ENCODE measurements around the gene ZBTB20. TPM values are rescaled to one million over a fixed set of nuclear protein-coding genes. Genes with fewer than 3 reads are reported as not detected.

The ZBTB20 gene
- total RNA-seq, 2 donors from 2014 or later: 112 to 120 TPM

- TF ChIP-seq CTCF (IDR thresholded peaks at IDR 0.05): no peak
- Histone ChIP-seq H3K27me3 (replicated peaks; ENCODE audit: insufficient read depth) (no peaks in the 10 kb centered on the region), H3K36me3 (no peaks in the 10 kb centered on the region), H3K4me3 (peak overlapping the region; percentile 57), H3K9me3 (no peaks in the 10 kb centered on the region), H3K27ac (peak overlapping the region; percentile 52 to 57), H3K4me1 (ENCODE audit: control insufficient read depth in 1 of 2, low read depth in 2 of 2) (peaks cover 9 to 45% of the 10 kb centered on the region in 2 donors)
- ATAC-seq (ENCODE audit: insufficient number of reproducible peaks, low FRiP score, low read depth) (no peak), DNase-seq (ENCODE audit: low spot score) (no peak)
Measured at GRCh38 chr3:114451561-114452018, 695.5 kb downstream of the ZBTB20 start.

GRCh38 chr3:114451051-114451451, 696.0 kb downstream of the ZBTB20 start:
- H3K36me3 ChIP-seq: no peaks in the 10 kb centered on the region
- no peak for TF ChIP-seq CTCF (IDR thresholded peaks at IDR 0.05)
- no peaks in the 10 kb centered on the region for H3K27me3 ChIP-seq (replicated peaks; ENCODE audit: insufficient read depth)
- DNase-seq (ENCODE audit: low spot score): no peak
- peaks cover 9 to 50% of the 10 kb centered on the region in 2 donors for H3K4me1 ChIP-seq (ENCODE audit: control insufficient read depth in 1 of 2, low read depth in 2 of 2)
- peak overlapping the region in 1 of 2 donors; percentile 52 for H3K27ac ChIP-seq
- no peak for ATAC-seq (ENCODE audit: insufficient number of reproducible peaks, low FRiP score, low read depth)
- no peaks in the 10 kb centered on the region for H3K9me3 ChIP-seq
- peak overlapping the region; percentile 57 for H3K4me3 ChIP-seq

- H3K4me3 ChIP-seq: no peak overlapping the region
- no peak overlapping the region for H3K27ac ChIP-seq
- H3K4me1 ChIP-seq (ENCODE audit: control insufficient read depth in 1 of 2, low read depth in 2 of 2): peaks cover 9 to 42% of the 10 kb centered on the region in 2 donors
- H3K27me3 ChIP-seq (replicated peaks; ENCODE audit: insufficient read depth): no peaks in the 10 kb centered on the region
- no peaks in the 10 kb centered on the region for H3K9me3 ChIP-seq
- no peaks in the 10 kb centered on the region for H3K36me3 ChIP-seq
- DNase-seq (ENCODE audit: low spot score) (no peak), ATAC-seq (ENCODE audit: insufficient number of reproducible peaks, low FRiP score, low read depth) (no peak)
- no peak for TF ChIP-seq CTCF (IDR thresholded peaks at IDR 0.05)
Measured at GRCh38 chr3:114450008-114450596, 697.0 kb downstream of the ZBTB20 start.

DNA sequence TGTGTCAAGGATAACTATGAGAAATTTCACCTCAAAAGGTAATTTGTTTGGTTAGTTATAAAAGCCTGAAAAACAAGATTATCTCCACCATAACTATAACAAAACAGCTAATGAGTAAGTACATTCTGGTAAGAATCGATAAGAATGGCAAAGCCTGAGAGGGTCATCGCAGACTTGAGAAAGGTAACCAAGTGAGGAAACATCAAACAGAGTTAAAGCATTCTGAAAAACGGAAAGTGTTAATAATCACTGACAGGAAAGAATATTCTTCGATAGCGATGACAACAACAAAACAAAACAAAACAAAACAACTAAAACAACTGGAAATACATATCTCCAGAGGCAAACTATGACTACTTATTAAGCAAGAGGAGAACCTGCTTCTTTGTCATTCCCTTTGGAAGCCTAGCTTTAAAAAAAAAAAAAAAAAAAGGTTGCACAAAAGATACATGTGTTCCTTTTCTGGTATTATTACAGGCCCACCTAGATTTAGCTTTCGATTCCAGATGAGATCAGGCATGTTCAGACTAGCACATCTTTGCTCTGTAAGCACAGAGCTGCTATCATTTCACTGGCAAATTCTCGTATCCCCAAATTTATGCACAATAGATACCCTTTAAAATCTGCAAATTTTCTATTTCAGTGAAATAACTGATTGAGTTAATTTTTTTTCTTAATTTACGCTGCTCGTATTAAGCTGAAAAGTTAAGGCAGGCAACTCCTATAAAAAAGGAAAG, 697.6 kb downstream of the ZBTB20 start:
- TF ChIP-seq CTCF (IDR thresholded peaks at IDR 0.05): no peak
- no peaks in the 10 kb centered on the region for H3K36me3 ChIP-seq
- no peaks in the 10 kb centered on the region for H3K27me3 ChIP-seq (replicated peaks; ENCODE audit: insufficient read depth)
- H3K27ac ChIP-seq: no peak overlapping the region
- no peak overlapping the region for H3K4me3 ChIP-seq
- ATAC-seq (ENCODE audit: insufficient number of reproducible peaks, low FRiP score, low read depth): no peak
- DNase-seq (ENCODE audit: low spot score): no peak
- peaks cover 9 to 38% of the 10 kb centered on the region in 2 donors for H3K4me1 ChIP-seq (ENCODE audit: control insufficient read depth in 1 of 2, low read depth in 2 of 2)
- H3K9me3 ChIP-seq: no peaks in the 10 kb centered on the region

GRCh38 chr3:114447950-114448479, 699.1 kb downstream of the ZBTB20 start:
- no peak for TF ChIP-seq CTCF (IDR thresholded peaks at IDR 0.05)
- no peak for DNase-seq (ENCODE audit: low spot score)
- Histone ChIP-seq H3K4me3 (no peak overlapping the region), H3K27me3 (replicated peaks; ENCODE audit: insufficient read depth) (no peaks in the 10 kb centered on the region), H3K36me3 (no peaks in the 10 kb centered on the region), H3K27ac (no peak overlapping the region), H3K9me3 (no peaks in the 10 kb centered on the region), H3K4me1 (ENCODE audit: control insufficient read depth in 1 of 2, low read depth in 2 of 2) (peaks cover 9 to 35% of the 10 kb centered on the region in 2 donors)
- no peak for ATAC-seq (ENCODE audit: insufficient number of reproducible peaks, low FRiP score, low read depth)
